Right ventricle myocardium inferior (tissue), 1 donor: ENCODE measurements around the gene C1QL1. TPM values are rescaled to one million over a fixed set of nuclear protein-coding genes. Genes with fewer than 3 reads are reported as not detected.
"Not testable (repeated sequence)": the region's sequence is repeated elsewhere in the genome, so short reads cannot be mapped to it uniquely, and the experiment has no call there.

Experiments used
- ATAC-seq: fragments of 200-7000 bp; cut with Tn5 transposase; one replicate; pipeline ENCODE4 v1.9.1; 2020; ENCODE audit warnings: mild to moderate bottlenecking, moderate library complexity
- DNase-seq: peaks from one replicate; pipeline ENCODE4 v3.0.0; 2021; ENCODE audit errors: missing footprints
- intact Hi-C: fragments of 100-400 bp; cut with DNase I; formaldehyde crosslinking; loops from one replicate; pipeline ENCODE4 v1.11.0; 2022
- total RNA-seq: library from RNA; stranded (reverse); fragmentation: NEBNext Ultra II Directional; extraction: Animal tissue kit (Norgen Biotek cat#: 25700); gene quantifications from one replicate; pipeline ENCODE4 v1.2.1, GENCODE V29; 2021
- donor health status: DM: no; HTN: yes; CAD: no; lungs with severe emphysema.

The C1QL1 gene
- total RNA-seq, 1 donor from 2014 or later = 11.3 TPM

- DNase-seq (no peak), ATAC-seq (no peak)
- intact Hi-C loops = loop anchor here (2.0 to 5.0 kb wide), 2 partner anchors 21 to 54 kb away; partner anchors contain the start of gene KIF18B
Observed at GRCh38 chr17:44967907-44968224, 237 bp downstream of the C1QL1 start.

- no peak for ATAC-seq
- DNase-seq = no peak
- intact Hi-C loops = loop anchor here (5.0 kb wide), 1 partner anchor 55 kb away; no protein-coding TSS in a partner anchor
Observed at GRCh38 chr17:44967026-44967906, 837 bp downstream of the C1QL1 start.

- DNase-seq = no peak
- intact Hi-C loops = loop anchor here (5.0 kb wide), 1 partner anchor 56 kb away; no protein-coding TSS in a partner anchor
- no peak for ATAC-seq
Observed at GRCh38 chr17:44966348-44967025, 1.6 kb downstream of the C1QL1 start.

- ATAC-seq (no peak), DNase-seq (no peak)
- intact Hi-C loops = loop anchor here (5.0 kb wide), 1 partner anchor 57 kb away; no protein-coding TSS in a partner anchor
Observed at GRCh38 chr17:44965481-44966234, 2.4 kb downstream of the C1QL1 start.

- intact Hi-C loops = no loop called here
- ATAC-seq = no peak
- DNase-seq = no peak
Observed at GRCh38 chr17:44961921-44962350, 6.2 kb downstream of the C1QL1 start.

GRCh38 chr17:44960691-44961090, 7.4 kb downstream of the C1QL1 start:
- ATAC-seq (no peak), DNase-seq (no peak)
- intact Hi-C loops = no loop called here

- intact Hi-C loops = no loop called here
- DNase-seq = no peak
- no peak for ATAC-seq
Observed at GRCh38 chr17:44959821-44960531, 8.1 kb downstream of the C1QL1 start.

- no peak for DNase-seq
Observed at GRCh38 chr17:44956998-44957981, 10.8 kb downstream of the C1QL1 start.

GRCh38 chr17:44955674-44956425, 12.3 kb downstream of the C1QL1 start:
- DNase-seq (no peak), ATAC-seq (no peak)
- intact Hi-C loops = no loop called here

More at GRCh38 chr17:44956998-44957981, 10.8 kb downstream of the C1QL1 start:
- no peak for ATAC-seq
- intact Hi-C loops = no loop called here

- DNase-seq (no peak), ATAC-seq (no peak)
- intact Hi-C loops = no loop called here
Observed at GRCh38 chr17:44952946-44953475, 15.1 kb downstream of the C1QL1 start.

GRCh38 chr17:44948315-44948795, 19.7 kb downstream of the C1QL1 start:
- intact Hi-C loops = no loop called here
- DNase-seq = no peak
- no peak for ATAC-seq

GRCh38 chr17:44947461-44948314, 20.4 kb downstream of the C1QL1 start, which contains the start of gene KIF18B:
KIF18B (minus strand) TSS chr17:44947773; CDS start chr17:44936344, 11,429 bp downstream.
- ATAC-seq = peak; percentile 98
- DNase-seq = peak; percentile 95
- intact Hi-C loops = loop anchor here (2.0 kb wide), 1 partner anchor 21 kb away; the partner anchor contains the start of gene C1QL1

GRCh38 chr17:44945652-44946051, 22.5 kb downstream of the C1QL1 start:
- not testable (repeated sequence) for ATAC-seq, DNase-seq
- intact Hi-C loops = loop anchor here (2.0 kb wide), 1 partner anchor 23 kb away; the partner anchor contains the start of gene C1QL1

GRCh38 chr17:44942456-44942855, 25.6 kb downstream of the C1QL1 start:
- DNase-seq (no peak), ATAC-seq (no peak)

GRCh38 chr17:44941712-44942331, 26.3 kb downstream of the C1QL1 start:
- DNase-seq (no peak), ATAC-seq (no peak)
- intact Hi-C loops = no loop called here

More at GRCh38 chr17:44942456-44942855, 25.6 kb downstream of the C1QL1 start:
- intact Hi-C loops = no loop called here
